ENCODE results near the gene BARX1. TPM values are rescaled to one million over a fixed set of nuclear protein-coding genes. Genes with fewer than 3 reads are reported as not detected.
"Not testable (repeated sequence)": the region's sequence is repeated elsewhere in the genome, so short reads cannot be mapped to it uniquely, and the experiment has no call there.

The BARX1 gene, protein sequence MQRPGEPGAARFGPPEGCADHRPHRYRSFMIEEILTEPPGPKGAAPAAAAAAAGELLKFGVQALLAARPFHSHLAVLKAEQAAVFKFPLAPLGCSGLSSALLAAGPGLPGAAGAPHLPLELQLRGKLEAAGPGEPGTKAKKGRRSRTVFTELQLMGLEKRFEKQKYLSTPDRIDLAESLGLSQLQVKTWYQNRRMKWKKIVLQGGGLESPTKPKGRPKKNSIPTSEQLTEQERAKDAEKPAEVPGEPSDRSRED
- not detected in 2 replicates for total RNA-seq
- polyA plus RNA-seq (2012) = 0.21 TPM

DNA sequence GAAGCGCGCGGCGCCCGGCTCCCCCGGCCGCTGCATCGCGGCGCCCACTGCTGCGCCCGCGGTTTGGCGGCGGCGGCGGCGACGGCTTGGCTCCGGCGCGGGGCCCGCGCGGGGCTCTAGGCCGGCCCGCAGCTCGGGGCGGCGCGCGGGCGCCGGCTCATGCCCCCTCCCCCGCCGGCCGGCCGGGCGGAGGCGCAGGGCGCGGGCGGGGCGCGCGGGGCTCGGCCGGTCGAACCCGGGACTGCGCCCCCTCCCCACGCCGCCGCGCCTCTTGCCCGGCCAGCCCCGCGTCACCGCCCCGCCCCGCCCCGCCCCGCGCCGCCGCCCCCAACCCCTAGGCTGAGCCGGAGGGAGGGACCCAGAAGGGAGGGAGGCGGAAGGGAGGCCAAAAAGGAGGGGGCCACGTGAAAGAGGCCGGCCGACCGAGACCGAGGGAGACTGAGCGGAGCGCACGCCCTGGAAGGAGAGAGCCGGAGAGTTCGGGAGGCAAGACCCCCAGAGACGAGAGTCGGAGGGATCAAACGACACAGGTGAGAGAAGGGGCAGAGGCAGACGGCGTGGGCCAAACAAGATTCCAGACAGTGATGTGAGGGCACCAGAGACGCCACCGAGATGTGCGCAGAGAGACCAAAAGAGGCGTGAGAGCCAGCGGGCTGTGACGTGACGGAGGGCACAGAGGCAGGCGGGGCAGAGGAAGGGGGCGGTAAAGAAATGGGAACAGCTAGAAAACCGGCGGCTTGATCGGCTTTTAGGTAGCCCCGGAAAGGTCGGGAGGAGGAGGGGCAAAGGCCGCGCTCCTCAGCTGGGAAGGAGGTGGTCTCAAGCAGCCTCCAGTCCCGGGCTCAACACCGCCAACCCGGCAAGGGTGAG is at the start of gene BARX1:
Gene BARX1, minus strand, starts transcription at position 245 of the 870 bp plus-strand sequence. Its CDS starts 209 bp downstream, at position 36.
- no peak for DNase-seq (ENCODE audit: low read depth)

DNA sequence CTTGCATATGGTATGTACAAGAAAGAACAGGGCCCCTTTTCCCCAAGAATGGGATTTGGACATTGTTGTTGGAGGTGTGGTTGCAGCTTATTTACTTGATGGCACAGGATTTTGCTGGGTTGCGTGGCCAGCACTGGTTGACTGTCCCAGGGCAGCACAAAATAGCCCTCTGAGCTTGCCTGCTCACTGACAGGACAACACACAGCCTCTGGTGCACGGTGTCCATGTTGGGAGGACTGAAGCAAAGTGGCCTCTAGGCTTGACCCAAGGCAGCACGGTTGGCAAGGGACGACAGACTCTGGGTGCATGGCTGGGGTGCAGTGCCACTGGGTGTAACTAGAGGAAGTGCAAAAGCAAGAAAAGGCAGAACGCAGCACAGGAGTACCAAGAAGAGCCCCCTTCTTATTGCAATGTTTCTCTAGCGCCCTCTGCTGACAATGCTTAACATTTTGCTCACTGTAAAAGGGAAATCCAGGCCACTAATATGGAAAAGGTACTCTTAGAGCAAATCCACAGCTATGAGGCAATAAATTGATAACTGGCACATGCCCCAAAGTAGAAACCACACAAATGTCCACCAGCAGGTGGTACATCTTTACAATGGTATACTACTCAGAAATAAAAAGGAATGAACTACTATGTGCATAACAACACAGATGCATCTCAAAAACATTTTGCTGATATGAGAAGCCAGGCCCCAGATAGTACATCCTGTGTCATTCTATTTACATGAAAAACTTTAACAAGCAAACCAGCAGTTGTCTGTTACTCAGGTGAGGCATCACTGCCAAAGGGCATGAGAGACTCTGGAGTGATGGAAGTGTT is 47.4 kb upstream of the BARX1 start:
- DNase-seq (ENCODE audit: low read depth) = peak; percentile 60

DNA sequence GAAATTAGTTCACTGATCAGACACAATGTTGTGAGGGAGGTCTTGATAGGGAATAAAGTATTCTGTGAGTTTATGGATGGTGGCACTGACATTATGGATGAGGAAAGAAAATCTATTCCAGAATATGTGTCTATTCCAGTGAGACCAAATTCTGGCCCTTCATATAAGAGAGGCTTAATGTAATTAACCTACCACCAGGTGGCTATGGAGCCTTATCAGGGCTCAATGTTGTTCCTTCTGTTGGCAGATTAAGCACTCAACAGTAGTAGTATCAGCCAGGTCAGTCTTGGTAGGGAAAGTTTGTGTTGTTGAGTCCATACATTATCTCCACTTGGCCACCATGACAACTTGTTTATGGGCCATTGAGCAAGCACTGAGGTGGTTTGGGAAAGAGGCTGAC is 41.7 kb upstream of the BARX1 start:
- no peak for DNase-seq (ENCODE audit: low read depth)

DNA sequence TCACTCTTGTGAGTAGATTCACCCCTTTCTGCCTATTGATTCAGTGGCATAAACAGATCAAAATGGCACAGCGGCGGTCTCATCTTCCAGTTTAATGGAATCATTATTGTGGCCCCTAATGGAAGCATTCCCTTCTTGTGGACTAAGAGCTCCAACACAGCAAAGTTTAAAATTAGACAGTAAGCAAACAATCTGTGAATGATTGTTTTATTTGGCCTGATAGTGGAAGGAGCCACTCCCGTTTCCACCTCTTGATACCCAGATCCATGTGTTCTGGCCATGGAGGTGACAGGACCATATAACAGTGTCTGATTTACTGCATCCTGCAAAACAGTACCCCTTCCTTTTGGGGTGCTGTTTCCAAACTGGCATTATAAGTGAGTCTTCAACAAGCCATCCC is 41.2 kb upstream of the BARX1 start:
- DNase-seq (ENCODE audit: low read depth) = no peak

DNA sequence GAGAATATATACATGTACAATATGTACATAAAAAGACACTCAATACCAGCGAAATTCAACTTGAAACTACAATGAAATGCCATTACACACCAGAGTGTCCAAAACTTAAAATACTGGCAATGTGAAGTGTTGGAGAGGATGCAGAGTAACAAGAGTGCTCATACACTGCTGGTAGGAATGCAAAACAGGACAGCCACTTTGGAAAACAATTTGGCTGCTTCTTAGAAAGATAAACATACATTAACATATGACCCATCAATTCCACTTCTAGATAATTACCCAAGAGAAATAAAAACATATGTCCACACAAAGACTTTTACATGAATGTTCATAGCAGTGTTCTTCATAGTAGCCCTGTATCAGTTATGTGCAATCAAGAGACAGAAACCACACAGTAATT is 39.4 kb upstream of the BARX1 start:
- no peak for DNase-seq (ENCODE audit: low read depth)

DNA sequence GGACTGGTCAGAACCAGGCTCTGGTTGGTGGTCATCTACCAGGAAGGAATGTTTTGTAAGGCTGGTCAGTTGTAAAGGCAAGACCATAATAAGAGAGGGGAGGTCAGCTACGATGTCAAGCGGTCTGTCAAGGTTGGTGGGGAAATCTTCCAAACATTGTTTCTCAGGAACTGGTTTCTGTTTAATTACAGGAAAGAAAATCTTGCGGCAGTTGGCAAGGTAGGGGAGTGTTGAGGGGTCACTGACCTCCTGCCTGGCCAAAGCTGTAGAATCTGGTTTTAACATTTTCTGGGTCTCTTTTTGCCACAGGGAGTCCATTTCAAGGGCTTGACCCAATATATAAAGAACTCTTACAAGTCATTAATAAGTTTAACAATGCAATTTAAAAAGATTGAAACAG is 39.0 kb upstream of the BARX1 start:
- DNase-seq (ENCODE audit: low read depth) = no peak

DNA sequence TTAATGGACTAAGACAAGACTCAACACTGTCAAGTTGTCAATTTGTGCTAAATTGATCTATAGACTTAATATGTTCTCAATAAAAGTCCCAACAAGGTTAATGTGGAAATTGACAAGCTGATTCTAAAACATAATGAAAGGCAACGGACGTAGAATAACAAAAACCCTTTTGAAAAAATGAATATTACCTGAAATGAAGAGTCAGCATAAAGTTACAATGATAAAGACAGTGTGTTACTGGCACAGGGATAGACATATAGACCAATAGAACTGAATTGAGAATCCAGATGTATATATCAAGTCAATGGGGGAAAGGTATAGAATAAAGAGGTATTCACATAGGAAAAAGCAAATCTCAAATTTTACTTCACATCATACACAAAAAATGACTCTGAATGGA is 37.7 kb upstream of the BARX1 start:
- no peak for DNase-seq (ENCODE audit: low read depth)

DNA sequence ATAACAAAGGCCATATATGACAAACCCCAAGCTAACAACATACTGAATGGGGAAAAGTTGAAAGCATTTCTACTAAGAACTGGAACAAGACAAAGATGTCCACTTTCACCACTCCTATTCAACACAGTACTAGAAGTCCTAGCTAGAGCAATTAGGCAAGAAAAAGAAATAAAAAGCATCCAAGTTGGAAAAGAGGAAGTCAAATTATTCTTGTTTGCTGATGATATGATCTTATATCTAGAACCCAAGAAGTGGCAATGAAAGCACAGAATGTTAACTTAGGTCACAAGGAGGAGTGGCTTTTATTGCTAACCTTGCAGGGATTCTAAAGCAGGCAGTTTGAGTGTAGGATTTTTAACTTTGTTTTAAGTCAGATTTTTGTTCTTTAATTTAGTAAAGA is 35.3 kb upstream of the BARX1 start:
- no peak for DNase-seq (ENCODE audit: low read depth)

DNA sequence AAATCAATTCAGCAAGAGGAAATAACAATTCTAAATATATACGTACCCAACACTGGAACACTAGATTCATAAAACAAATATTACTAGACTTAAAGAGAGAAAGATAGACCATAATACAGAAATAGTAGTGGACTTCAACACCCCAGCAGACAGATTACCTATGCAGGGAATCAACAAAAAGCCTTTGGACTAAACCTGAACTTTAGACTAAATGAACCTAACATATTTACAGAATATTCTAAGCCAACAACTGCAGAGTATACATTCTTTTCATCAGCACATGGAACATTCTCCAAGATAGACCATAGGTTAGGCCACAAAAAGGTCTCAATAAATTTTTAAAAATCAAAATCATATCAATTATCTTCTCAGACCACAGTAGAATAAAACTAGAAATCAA is 32.9 kb upstream of the BARX1 start:
- DNase-seq (ENCODE audit: low read depth) = no peak

DNA sequence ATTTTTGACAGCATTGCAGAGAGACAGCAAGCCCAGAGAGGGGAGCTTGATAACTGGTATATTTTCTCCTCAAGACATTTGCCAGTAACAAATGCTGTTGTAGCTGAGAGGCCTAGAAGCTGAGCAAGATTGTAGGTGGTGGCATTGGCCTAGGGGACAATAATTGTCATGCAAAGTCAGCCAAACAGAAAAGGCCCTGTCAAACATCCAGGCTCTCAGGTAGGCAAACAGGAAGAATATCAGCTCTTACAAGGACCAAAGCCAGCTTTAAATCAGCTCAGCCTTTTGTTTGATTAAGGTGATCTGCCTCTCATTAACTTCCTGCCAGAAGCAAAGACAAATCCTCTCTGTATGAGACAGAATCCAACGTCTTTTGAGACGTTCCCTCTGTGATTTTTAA is 29.7 kb upstream of the BARX1 start:
- no peak for DNase-seq (ENCODE audit: low read depth)

DNA sequence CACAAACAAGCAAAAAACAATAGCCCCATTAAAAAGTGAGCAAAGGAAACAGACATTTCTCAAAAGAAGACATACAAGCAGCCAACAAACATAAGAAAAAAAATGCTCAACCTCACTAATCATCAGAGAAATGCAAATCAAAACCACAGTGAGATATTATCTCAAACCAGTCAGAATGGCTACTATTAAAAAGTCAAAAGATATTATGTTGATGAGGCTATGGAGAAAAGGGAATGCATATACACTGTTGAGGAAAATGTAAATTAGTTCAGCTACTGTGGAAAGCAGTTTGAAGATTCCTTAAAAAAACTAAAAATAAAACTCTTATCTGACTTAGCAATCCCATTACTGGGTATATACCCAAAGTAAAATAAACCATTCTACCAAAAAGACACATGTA is 28.7 kb upstream of the BARX1 start:
- no peak for DNase-seq (ENCODE audit: low read depth)

DNA sequence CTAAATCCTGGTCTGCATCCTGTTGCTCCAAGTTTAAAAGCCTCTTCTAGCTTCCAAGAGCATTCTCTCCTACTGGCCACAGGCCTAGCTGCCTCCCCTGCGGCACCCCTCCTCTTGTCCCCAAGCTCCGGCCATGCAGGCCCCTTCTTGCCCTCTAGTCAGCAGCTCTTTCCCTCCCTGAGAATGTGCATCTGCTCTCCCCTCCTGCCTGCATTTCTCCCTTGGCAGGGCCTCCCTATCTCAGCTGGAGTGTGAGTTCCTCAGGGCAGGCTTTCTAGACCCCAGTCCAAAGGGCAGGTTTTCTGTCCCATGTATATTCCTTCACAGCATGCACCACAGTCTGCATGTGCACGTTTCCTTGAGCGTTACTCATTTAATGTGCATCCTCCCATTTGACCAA is 24.6 kb upstream of the BARX1 start:
- no peak for DNase-seq (ENCODE audit: low read depth)

DNA sequence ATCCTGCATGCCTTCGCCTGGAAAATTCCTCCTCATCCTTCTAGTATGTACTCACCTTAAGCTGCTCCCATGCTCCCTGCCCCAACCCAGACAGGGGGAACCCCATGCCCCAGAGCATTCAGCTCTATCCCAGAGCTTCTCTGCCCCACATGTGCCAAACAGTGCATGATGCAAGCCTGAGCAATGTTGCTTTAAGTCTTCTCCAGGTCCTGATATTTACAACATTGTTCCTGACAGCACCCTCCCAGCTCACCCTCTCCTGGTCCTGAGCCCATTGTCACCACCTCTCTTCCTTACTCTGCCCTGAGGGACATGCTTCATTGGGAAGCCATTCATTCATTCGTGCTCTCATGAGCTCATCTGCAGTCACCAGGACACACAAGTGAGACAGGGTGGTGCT is 23.4 kb upstream of the BARX1 start:
- DNase-seq (ENCODE audit: low read depth) = no peak

DNA sequence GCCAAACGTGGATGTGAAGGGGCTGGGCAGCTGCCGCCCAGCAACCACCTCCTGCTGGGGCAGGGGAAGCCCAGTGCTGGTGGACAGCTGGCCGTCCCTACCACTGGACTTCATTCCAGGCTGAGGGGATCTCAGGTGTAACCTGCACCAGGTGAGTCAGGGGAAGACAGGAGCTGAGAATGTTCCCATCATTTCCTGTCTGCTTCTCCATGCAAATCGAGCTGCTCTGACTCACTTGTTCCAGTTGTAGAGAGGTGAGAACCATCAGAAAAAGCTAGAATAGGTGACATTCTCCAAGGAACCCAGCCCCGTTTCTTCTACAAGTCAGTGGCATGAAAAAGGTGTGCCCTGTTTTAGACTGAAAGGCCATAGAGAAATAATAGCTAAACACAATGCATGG is 21.8 kb upstream of the BARX1 start:
- DNase-seq (ENCODE audit: low read depth) = no peak

DNA sequence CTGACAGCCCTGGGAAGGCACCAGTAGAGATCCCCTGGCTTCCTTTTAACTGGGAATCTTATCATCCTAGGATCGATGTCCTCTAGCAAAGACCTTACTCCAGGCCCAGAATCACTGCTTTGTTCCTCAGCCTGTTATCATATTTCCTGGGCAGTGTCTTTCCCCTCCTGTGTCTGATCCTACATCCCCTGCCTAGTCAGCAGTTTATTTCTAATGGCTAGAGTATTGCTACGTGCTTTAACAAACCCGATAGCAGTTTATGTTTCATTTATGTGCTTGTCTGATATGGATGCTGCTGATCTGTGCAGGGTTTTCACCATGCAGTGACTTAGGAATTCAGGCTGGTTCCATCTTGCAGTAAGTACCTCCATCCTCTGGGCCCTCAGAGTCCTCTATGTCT is 20.9 kb upstream of the BARX1 start:
- DNase-seq (ENCODE audit: low read depth) = no peak

DNA sequence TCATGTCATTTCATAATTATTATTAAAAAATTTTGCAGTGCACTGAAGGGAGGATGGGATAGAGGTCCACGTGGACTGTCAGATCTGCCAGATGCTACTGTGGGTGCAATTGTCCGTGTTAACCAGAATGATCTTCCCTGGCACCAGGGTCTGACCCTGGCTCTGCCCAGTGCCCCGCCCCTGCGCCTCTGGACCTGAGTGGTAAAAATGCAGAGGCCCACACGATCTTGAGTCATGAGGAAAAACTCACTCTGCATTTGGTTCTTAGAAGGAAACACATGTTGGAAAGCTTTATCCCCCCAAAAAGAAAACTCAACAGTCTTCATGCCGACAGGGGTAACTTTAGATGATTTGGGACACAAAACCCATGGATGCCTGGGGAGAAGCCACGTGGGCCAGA is 20.1 kb upstream of the BARX1 start:
- DNase-seq (ENCODE audit: low read depth) = no peak

DNA sequence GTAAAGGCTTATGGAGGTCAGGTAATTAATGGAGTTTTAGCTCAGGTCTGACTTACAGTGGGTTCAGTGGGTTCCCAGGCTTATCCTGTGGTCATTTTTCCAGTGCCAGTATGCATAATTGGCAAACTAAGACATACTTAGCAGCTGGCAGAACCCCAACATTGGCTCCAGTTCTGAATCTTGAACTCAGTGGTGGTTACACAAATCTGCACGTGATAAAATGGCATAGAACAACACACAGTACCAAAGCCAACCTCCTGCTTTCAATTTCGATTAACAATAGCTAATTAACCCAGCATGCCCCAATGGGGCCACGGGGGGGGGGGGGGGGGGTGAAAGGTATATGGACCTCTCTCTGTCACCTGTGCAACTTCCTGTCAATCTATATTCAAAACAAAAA is 19.0 kb upstream of the BARX1 start:
- DNase-seq (ENCODE audit: low read depth) = peak; percentile 50

DNA sequence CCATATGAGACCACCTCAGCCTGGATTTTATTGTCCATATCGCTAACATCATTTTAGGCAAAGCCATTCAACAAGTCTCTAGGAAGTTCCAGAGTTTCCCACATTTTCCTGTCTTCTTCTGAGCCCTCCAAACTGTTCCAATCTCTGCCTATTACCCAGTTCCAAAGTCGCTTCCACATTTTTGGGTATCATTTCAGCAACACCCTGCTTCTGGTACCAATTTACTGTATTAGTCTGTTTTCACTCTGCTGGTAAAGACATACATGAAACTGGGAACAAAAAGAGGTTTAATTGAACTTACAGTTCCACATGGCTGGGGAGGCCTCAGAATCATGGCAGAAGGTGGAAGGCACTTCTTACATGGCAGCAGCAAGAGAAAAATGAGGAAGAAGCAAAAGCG is 17.5 kb upstream of the BARX1 start:
- DNase-seq (ENCODE audit: low read depth) = not testable (repeated sequence)

DNA sequence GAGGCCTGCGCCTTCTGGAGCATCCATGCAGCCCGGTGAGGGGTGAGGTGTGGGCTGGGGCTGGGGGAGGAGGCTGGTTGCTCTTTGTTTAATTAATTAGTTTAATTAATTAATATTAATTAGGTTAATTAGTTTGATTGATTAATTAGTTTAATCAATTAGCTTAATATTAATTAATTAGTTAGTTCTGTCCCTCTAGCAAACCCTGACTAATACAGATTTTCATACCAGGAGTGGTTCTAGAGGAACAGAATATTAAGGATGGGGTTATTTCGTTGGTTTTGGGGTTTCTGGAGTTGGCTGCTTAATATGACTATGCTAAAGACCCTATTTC is 14.1 kb upstream of the BARX1 start:
- DNase-seq (ENCODE audit: low read depth) = no peak

DNA sequence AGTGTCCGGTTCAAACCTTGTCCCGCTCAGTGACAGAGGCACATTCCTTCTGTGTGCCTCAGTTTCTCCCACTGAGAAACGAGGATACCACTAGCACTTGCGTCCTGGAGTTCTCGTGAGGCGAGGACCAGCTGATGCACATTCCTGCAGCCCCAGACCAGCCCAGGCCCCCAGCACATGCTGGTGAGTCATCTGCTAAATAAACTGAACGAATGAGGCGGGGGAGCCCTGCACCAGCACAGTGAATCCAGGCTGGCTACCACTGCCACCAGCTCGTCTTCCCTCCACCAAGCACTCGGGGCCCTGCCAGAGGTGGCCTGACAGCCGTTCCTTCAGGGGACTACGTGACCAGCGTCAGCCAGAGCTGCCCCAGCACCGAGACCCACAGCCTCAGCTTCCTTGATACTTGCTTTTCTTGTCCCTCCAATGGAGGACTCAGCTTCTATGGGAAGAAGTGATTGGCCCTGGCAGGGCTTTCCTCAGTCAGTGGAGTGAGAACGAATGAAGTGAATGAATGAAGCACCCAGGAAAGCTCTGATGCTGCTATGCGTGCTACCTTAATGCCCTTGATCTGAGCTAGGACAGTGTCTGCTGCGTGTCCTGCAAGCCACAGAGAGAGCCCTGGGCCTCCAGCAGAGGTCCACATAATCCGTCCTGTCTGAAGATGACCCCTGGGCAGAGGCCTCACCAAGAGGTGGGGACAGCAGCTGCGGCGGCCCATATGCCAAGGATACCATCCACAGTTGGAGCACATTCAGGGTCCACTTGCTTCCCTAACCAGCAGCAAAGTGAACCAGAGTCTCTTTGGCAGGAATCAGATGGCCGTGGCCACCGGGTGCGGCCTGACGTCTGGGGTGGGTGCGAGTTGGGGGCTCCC is 13.5 kb upstream of the BARX1 start:
- peak; percentile 64 for DNase-seq (ENCODE audit: low read depth)

All from myocyte (in vitro differentiated cells).